ENCODE data around the gene FGFBP3.

DNA sequence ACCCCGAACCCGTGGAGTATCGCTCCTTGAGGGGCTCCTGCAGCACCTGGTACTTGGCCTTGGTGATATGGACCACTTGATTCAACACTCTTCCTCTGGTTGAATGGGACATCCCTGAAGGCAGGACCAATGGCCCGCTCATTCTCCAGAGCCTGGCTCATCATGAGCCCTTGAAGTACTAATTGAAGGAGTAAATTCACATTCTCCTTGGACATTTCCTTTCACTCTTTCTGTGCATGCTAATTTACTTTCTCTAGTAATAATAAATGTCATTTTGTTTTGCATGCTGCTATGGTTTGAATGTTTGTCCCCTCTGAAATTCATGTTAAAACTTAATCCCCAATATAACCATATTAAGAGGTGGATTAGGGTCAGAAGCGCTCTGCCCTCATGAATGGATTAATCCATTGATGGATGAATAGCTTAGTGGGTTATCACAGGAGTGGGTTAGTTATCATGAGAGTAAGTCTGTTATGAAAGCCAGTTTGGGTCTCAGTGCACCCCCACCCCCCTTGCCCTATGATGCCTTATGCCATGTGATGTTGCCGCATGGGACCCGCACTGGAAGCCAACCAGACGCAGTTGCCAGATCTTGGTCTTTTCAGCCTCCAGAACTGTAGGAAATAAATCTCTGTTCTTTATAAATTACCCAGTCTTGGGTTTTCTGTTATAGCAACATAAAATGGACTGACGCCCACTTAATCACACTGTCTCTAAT, 23.8 kb downstream of the FGFBP3 start:
- no peak for TF ChIP-seq EZH2 (IDR thresholded peaks at IDR 0.05; ENCODE audit: low read depth, unreplicated experiment)
- TF ChIP-seq, protein P1, sequence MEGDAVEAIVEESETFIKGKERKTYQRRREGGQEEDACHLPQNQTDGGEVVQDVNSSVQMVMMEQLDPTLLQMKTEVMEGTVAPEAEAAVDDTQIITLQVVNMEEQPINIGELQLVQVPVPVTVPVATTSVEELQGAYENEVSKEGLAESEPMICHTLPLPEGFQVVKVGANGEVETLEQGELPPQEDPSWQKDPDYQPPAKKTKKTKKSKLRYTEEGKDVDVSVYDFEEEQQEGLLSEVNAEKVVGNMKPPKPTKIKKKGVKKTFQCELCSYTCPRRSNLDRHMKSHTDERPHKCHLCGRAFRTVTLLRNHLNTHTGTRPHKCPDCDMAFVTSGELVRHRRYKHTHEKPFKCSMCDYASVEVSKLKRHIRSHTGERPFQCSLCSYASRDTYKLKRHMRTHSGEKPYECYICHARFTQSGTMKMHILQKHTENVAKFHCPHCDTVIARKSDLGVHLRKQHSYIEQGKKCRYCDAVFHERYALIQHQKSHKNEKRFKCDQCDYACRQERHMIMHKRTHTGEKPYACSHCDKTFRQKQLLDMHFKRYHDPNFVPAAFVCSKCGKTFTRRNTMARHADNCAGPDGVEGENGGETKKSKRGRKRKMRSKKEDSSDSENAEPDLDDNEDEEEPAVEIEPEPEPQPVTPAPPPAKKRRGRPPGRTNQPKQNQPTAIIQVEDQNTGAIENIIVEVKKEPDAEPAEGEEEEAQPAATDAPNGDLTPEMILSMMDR (conservative IDR thresholded peaks at IDR 0.05; ENCODE audit: low read depth in 2 of 2): no peak
- TF ChIP-seq, protein P2, sequence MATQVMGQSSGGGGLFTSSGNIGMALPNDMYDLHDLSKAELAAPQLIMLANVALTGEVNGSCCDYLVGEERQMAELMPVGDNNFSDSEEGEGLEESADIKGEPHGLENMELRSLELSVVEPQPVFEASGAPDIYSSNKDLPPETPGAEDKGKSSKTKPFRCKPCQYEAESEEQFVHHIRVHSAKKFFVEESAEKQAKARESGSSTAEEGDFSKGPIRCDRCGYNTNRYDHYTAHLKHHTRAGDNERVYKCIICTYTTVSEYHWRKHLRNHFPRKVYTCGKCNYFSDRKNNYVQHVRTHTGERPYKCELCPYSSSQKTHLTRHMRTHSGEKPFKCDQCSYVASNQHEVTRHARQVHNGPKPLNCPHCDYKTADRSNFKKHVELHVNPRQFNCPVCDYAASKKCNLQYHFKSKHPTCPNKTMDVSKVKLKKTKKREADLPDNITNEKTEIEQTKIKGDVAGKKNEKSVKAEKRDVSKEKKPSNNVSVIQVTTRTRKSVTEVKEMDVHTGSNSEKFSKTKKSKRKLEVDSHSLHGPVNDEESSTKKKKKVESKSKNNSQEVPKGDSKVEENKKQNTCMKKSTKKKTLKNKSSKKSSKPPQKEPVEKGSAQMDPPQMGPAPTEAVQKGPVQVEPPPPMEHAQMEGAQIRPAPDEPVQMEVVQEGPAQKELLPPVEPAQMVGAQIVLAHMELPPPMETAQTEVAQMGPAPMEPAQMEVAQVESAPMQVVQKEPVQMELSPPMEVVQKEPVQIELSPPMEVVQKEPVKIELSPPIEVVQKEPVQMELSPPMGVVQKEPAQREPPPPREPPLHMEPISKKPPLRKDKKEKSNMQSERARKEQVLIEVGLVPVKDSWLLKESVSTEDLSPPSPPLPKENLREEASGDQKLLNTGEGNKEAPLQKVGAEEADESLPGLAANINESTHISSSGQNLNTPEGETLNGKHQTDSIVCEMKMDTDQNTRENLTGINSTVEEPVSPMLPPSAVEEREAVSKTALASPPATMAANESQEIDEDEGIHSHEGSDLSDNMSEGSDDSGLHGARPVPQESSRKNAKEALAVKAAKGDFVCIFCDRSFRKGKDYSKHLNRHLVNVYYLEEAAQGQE (IDR thresholded peaks at IDR 0.05; ENCODE audit: unreplicated experiment): no peak

Data from GM23338 (cell line).